IPS-NIHi7 (cell line): ENCODE measurements around the gene CPSF7.

Source experiments
- DNase-seq: peaks from one replicate; pipeline ENCODE4 v3.0.0; 2012; ENCODE audit warnings: mixed read lengths; ENCODE audit errors: extremely low spot score

Gene CPSF7

DNA sequence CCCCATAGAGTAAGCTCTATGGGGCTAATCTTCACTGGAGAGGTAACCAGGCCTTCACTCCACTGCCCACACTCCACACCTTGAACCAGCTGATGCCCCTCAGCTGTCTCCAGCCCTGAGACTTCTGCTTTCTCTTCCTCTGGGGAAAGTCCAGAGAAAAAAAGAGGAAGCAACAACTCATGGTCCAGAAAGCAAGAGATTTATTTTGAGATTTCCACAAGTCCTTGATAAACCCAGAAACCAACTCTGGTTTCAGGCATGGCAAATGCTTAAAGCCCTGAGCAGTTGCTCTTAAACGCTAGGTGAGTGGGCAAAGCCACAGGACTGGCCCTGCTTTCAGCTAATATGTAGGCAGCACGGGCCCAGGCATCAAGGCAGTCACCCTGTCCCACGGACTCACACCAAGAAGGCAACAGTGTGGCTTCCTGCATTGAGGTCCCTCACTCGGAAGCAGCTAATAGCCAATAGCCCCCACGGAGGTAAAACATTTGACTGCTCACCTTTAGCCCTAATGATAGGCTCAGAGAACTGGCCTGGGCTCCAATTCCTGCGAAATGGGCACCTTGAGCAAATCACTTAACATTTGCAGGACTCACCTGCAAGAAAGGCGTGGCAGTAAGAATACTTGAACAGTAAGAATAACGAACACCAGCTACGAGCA, 72.4 kb downstream of the CPSF7 start:
- DNase-seq, result no peak

DNA sequence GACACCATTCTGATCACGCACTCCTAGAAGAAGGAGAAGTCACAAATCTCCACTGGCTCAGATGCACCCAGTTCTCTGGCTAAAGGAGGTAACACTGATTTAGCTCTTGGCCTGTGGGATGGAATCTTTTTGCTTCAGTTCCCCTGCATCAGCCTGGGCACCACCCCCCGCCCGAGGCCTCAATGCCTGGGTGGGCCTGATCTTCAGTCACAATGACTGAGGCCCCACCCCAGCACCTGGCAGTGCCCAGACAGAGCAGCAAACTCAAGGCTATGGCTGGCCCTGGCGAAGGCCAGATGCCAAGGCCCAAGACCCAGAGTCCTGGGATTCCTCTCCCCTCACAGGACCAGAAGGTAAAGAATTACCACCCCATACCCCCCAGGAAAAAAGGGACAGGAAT, 73.1 kb downstream of the CPSF7 start:
- no peak for DNase-seq

DNA sequence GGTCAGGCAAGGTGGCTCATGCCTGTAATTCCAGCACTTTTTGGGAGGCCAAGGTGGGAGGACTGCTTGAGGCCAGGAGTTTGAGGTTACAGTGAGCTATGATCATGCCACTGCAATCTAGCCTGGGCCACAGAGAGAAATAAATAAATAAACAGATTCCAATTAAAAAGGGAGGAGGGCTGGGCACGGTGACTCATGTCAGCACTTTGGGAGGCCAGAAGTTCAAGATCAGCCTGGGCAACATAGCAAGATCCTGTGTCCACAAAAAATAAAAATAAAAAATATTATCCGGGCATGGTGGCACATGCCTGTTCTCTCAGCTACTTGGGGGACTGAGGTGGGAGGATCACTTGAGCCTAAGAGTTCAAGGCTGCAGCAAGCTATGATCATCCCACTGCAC, 75.6 kb downstream of the CPSF7 start:
- DNase-seq, result no peak

DNA sequence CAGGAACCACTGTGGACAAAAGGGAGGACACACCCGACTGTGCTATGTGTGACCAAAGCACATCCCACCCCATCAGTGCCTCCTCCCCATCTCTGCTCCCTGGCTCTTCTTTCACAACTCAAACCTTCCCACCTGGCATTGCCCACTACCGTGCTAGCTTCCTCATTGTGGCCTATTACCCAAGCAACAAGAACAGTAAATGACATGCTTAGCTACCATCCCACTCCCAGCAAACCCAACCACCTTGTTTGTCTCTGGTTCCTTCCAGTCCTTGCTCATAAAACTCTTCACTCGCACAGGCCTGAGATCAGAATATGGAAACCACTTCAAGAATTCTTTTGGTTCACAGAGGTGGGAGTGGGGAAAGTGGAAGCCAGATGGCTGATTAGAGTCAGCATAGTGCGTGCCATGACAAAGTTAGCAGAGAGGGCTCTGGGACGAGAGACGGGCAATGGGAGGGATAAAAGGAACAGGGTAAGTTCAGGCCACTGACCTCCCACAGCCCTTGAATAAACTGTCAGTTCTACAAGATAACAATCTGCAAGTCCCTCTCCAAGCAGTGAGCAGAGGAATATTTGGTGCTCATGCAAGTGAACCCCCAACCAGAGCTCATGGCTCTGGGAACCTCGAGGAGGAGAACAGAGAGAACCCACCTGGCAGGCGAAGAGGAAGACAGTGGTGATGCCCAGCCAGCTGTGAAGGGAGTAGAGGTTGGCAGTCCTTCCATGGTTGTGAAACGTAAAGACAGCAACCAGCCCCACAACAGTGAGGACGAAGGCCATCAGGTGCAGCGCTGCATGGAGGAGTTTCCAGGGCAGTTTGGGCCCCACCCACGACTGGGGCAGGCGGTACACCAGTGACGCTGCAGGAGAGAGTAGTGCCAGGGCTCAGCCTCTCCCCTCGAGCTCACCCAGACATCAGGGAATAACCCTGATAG, 76.4 kb downstream of the CPSF7 start:
- DNase-seq, result no peak
